ENCODE measurements around the gene C2.

- no peak for TF ChIP-seq EZH2phosphoT487 (IDR thresholded peaks at IDR 0.05; ENCODE audit: insufficient read depth, low read depth)
- TF ChIP-seq EZH2 (IDR thresholded peaks at IDR 0.05; ENCODE audit: insufficient read depth, poor library complexity, severe bottlenecking), result no peak
Measured at GRCh38 chr6:31907158-31907813, 20.2 kb upstream of the C2 start.
